A673 (cell line): Measurements from ENCODE around the gene PER2. TPM values are rescaled to one million over a fixed set of nuclear protein-coding genes. Genes with fewer than 3 reads are reported as not detected.

Source experiments
- BruUV-seq: library from RNA; stranded (reverse); fragments of 400-500 nt; replicated peaks from 2 replicates; lab custom pipeline; 2021; lab: Mats Ljungman, UMichigan
- CTCF ChIA-PET: fragments of 300-600 bp; sonication (Branson Sonifier 250); formaldehyde crosslinking; loops from one replicate; lab custom pipeline; 2022; ENCODE audit warnings: antibody characterized with exemption; lab: Charles Lee
- POLR2A ChIA-PET: fragments of 300-600 bp; sonication (Branson Sonifier 250); formaldehyde crosslinking; loops from one replicate; lab custom pipeline; 2022; ENCODE audit warnings: antibody characterized with exemption; ENCODE audit not compliant: low non-redundant PET; lab: Charles Lee
- DNase-seq: peaks from one replicate; pipeline ENCODE4 v3.0.0-alpha.2; 2015; ENCODE audit warnings: low spot score
- H3K27ac ChIP-seq: fragments of 200-600 bp; sonication (generic); 2 replicates; pipeline ENCODE4 v1.5.1; 2016; ENCODE audit warnings: mixed run types, low read depth, mild to moderate bottlenecking, mixed read lengths, antibody characterized with exemption, low read length; ENCODE audit not compliant: poor library complexity, severe bottlenecking
- H3K27me3 ChIP-seq: fragments of 200-600 bp; sonication (generic); replicated peaks from 2 replicates; pipeline ENCODE4 v1.6.1; 2017; ENCODE audit warnings: mixed run types, low read depth, mild to moderate bottlenecking, mixed read lengths, antibody characterized with exemption, low read length; ENCODE audit not compliant: insufficient read depth, poor library complexity
- H3K36me3 ChIP-seq: fragments of 200-600 bp; sonication (generic); 2 replicates; pipeline ENCODE4 v1.6.1; 2016; ENCODE audit warnings: mixed run types, mild to moderate bottlenecking, mixed read lengths, antibody characterized with exemption, low read length; ENCODE audit not compliant: insufficient read depth, poor library complexity, severe bottlenecking
- H3K4me1 ChIP-seq: fragments of 200-600 bp; sonication (generic); 2 replicates; pipeline ENCODE4 v1.6.1; 2017; ENCODE audit warnings: mixed run types, mild to moderate bottlenecking, mixed read lengths, antibody characterized with exemption, low read length; ENCODE audit not compliant: insufficient read depth, poor library complexity, severe bottlenecking
- H3K4me3 ChIP-seq: fragments of 200-600 bp; sonication (generic); 2 replicates; pipeline ENCODE4 v1.5.1; 2016; ENCODE audit warnings: low read depth, mixed run types, mild to moderate bottlenecking, mixed read lengths, low read length; ENCODE audit not compliant: poor library complexity, severe bottlenecking
- H3K9me3 ChIP-seq: fragments of 200-600 bp; sonication (generic); 2 replicates; pipeline ENCODE4 v1.6.1; 2016; ENCODE audit warnings: mixed run types, low read depth, mild to moderate bottlenecking, mixed read lengths, antibody characterized with exemption, low read length; ENCODE audit not compliant: poor library complexity, severe bottlenecking
- EZH2 ChIP-seq: fragments of 200-600 bp; sonication (generic); IDR thresholded peaks from 2 replicates; pipeline ENCODE4 v1.6.1; 2017; ENCODE audit warnings: borderline replicate concordance, low read depth, mild to moderate bottlenecking, mixed read lengths, antibody characterized with exemption, low read length; ENCODE audit not compliant: poor library complexity, severe bottlenecking
- intact Hi-C: fragments of 100-400 bp; cut with micrococcal nuclease; formaldehyde crosslinking; loops from one replicate; pipeline ENCODE4 v1.10.0; 2022; ENCODE audit not compliant: unreplicated experiment
- total RNA-seq: library from RNA; stranded (reverse); gene quantifications from 2 replicates; pipeline ENCODE4 v1.2.3, GENCODE V29; 2021
- TF ChIP-seq, protein P1 (sequence below): fragments of 300-800, 200-600 bp; sonication (generic); conservative IDR thresholded peaks from 2 replicates; pipeline ENCODE4 v1.5.1; 2017; ENCODE audit warnings: low read depth, mild to moderate bottlenecking, antibody characterized with exemption, low read length, moderate library complexity, mixed read lengths

PER2 gene
- total RNA-seq, 1 experiment from 2014 or later = 7.5 TPM

DNA sequence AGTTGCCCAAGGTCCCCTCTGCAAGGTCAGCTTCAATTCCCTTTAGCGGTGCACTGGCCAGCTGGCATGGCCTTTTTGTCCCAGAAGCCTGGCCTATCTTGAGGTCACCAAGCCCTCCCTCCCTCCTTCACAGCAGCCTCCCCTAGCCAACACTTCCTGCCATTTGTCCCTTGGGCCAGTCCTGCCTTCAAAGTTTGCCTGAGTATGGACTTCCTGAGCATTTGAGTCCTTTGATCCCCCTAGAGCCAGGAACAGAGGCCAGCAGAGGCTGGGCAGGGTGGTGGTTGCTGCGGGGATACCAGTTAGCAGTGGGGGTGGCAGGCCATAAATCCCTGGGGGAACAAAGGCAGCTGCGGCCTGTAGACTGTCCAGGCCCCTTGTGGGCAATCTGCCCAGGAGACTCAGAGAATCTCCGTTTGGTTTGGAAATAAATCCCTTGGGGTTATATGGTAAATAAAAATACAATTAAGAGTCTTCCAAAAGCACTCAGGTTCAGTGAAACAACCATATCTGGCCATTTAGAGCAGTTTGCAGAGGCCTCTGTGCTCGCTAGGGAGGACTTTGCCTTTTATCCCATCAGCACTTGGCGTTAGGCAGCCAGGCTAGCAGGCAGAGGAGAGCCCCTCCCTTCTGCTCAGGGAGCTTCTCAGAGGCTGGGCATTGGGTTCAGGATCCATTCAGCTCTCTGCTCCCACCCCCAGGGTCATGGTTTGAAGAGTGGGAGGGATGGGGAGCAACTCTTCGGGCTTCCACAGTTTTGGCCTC lies 45.5 kb downstream of the PER2 start:
- no peak for DNase-seq
- H3K36me3 ChIP-seq = no peaks in the 10 kb centered on the region
- BruUV-seq = no TSS peak
- POLR2A ChIA-PET = no interaction called here
- intact Hi-C loops = no loop called here
- H3K9me3 ChIP-seq = no peaks in the 10 kb centered on the region
- H3K4me3 ChIP-seq = no peak overlapping the region
- no peak for TF ChIP-seq EZH2
- TF ChIP-seq, protein P1, sequence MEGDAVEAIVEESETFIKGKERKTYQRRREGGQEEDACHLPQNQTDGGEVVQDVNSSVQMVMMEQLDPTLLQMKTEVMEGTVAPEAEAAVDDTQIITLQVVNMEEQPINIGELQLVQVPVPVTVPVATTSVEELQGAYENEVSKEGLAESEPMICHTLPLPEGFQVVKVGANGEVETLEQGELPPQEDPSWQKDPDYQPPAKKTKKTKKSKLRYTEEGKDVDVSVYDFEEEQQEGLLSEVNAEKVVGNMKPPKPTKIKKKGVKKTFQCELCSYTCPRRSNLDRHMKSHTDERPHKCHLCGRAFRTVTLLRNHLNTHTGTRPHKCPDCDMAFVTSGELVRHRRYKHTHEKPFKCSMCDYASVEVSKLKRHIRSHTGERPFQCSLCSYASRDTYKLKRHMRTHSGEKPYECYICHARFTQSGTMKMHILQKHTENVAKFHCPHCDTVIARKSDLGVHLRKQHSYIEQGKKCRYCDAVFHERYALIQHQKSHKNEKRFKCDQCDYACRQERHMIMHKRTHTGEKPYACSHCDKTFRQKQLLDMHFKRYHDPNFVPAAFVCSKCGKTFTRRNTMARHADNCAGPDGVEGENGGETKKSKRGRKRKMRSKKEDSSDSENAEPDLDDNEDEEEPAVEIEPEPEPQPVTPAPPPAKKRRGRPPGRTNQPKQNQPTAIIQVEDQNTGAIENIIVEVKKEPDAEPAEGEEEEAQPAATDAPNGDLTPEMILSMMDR = no peak
- no peak overlapping the region for H3K27ac ChIP-seq
- H3K27me3 ChIP-seq = no peaks in the 10 kb centered on the region
- CTCF ChIA-PET = no interaction called here
- peaks cover 15% of the 10 kb centered on the region for H3K4me1 ChIP-seq

DNA sequence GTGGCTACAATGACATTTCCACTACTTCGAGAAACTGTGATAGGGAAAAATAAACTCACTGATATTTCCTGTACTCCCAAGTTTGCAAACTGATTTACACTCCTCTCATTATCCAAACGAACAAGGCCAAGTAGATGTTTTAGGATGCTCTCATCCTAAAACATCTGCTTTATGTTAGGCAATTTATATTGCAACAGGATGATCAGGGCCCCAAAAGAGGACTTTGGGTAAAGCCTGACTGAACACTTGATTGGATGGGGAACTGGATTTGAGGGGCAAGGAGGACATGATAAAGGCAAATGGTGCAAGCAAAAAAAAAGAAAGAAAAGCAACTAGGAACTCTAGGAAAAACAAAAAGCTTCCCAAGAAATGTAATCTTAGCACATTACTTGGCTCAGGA lies 46.4 kb downstream of the PER2 start:
- intact Hi-C loops = no loop called here
- peaks cover 15% of the 10 kb centered on the region for H3K4me1 ChIP-seq
- TF ChIP-seq, protein P1 = no peak
- no peak for TF ChIP-seq EZH2
- no peaks in the 10 kb centered on the region for H3K36me3 ChIP-seq
- POLR2A ChIA-PET = no interaction called here
- BruUV-seq = no TSS peak
- CTCF ChIA-PET = no interaction called here
- H3K4me3 ChIP-seq = no peak overlapping the region
- DNase-seq = no peak
- no peaks in the 10 kb centered on the region for H3K9me3 ChIP-seq
- H3K27ac ChIP-seq = no peak overlapping the region
- H3K27me3 ChIP-seq = no peaks in the 10 kb centered on the region

DNA sequence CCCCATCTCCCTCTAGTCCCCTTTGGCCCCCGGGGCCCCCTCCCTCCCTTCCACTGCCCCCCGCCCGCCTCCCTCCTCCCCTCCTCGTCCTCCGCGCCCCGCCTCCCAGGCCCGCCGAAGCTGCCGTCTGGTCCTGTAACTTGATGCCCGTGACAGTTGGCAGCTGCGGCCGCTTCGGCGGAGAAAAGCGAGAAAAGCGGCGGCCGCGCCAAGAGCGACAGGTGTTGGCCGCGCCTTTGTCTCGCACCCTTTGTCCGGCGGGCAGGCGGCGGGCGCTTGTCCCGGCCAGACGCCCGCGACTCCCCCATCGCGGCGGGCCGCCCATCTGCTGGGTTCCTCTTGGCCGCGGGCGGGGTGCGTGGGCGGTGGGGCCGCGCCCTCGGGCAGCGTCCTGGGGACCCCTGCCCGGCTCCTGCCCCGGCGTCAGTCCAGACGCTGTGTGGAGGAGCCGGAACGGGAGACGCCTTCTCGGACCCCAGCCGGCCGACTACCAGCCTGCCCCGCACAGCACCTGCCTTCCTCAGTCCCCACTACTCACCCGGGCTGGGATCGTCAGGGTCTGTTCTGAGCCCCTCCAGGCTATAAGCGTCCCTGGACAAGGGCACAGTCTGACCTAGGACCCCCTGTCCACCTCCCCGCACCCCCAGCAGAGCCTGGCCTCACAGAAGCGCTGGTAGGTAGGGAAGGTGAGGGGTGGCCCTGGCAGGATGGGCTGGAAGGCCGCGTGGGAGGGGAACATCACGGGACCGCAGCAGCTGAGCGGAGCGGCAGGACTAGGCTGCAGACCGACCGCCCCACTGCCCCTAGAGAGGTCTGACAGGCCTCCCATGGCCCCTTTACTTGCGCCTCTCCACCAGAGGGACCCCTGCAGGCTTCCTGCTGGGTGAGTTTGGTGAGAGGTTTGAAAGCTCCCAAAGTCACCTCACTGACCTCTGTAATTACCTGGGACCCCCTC lies 47.4 kb downstream of the PER2 start:
- no peaks in the 10 kb centered on the region for H3K9me3 ChIP-seq
- no peak overlapping the region for H3K27ac ChIP-seq
- H3K27me3 ChIP-seq = no peaks in the 10 kb centered on the region
- no TSS peak for BruUV-seq
- DNase-seq = peak; percentile 78
- no peaks in the 10 kb centered on the region for H3K36me3 ChIP-seq
- TF ChIP-seq, protein P1 = no peak
- TF ChIP-seq EZH2 = no peak
- peaks cover 15% of the 10 kb centered on the region for H3K4me1 ChIP-seq
- intact Hi-C loops = no loop called here
- H3K4me3 ChIP-seq = peak overlapping the region; percentile 71
- CTCF ChIA-PET = no interaction called here
- POLR2A ChIA-PET = no interaction called here
